Testis (tissue), 5 donors: ENCODE data around the gene GGCX. TPM values are rescaled to one million over a fixed set of nuclear protein-coding genes. Genes with fewer than 3 reads are reported as not detected.
A peak's percentile ranks its signal among the peaks of the same experiment; 100 is the strongest.

Source experiments
- DNase-seq: peaks from one replicate; pipeline ENCODE4 v3.0.0-alpha.2; 2019
- H3K27ac ChIP-seq, 2 donors: fragments of 200-600 bp; sonication (generic); one replicate each; pipeline ENCODE4 v1.5.1; 2019
- H3K27me3 ChIP-seq: fragments of 200-600 bp; sonication (generic); one replicate; pipeline ENCODE4 v1.5.1; 2019
- H3K36me3 ChIP-seq: fragments of 200-600 bp; sonication (generic); one replicate; pipeline ENCODE4 v1.5.1; 2017; ENCODE audit warnings: low read depth; ENCODE audit errors: missing control alignments
- H3K4me1 ChIP-seq: fragments of 200-600 bp; sonication (generic); one replicate; pipeline ENCODE4 v1.5.1; 2019
- H3K4me3 ChIP-seq, 2 donors: fragments of 200-600 bp; sonication (generic); one replicate each; pipeline ENCODE4 v1.5.1; 2017 to 2019
- H3K9me3 ChIP-seq: fragments of 200-600 bp; sonication (generic); one replicate; pipeline ENCODE4 v1.5.1; 2017
- POLR2A ChIP-seq: fragments of 450-650 bp; IDR thresholded peaks from one replicate; pipeline ENCODE4 v1.6.1; 2017; ENCODE audit warnings: antibody characterized with exemption, mild to moderate bottlenecking, moderate library complexity
- whole genome bisulfite sequencing, 2 donors: methylation state at CpG; one replicate each; pipeline ENCODE4 v1.1.5; 2018; 5-methylcytosine and 5-hydroxymethylcytosine counted together
- intact Hi-C: fragments of 100-400 bp; cut with DNase I; formaldehyde crosslinking; loops from one replicate; pipeline ENCODE4 v1.15.1; 2023; ENCODE audit warnings: low total_unique reads
- long read RNA-seq, 2 donors: transcript quantifications; one replicate each; lab custom pipeline, GENCODE V29; 2026
- polyA plus RNA-seq: library from polyadenylated mRNA; stranded (reverse); fragments of 350-450 nt; fragmentation: Illumina TruSeq; extraction: RNeasy Lipid Tissue Mini Kit (QIAGEN cat#74804); gene quantifications from one replicate; pipeline ENCODE4 v1.2.3, GENCODE V29; 2014; ENCODE audit warnings: low read depth, low replicate concordance; ENCODE audit not compliant: insufficient read depth
- total RNA-seq, 2 donors: library from RNA; depleted of rRNA; stranded (reverse); fragments of >200 nt; gene quantifications; one replicate each; pipeline ENCODE4 v1.2.3, GENCODE V29; 2016
- TF ChIP-seq, protein P1 (sequence below), 3 experiments: fragments of 450-650 bp in 2 of 3; fragments of 200-600 bp in 1 of 3; sonication (generic) in 1 of 3; IDR thresholded peaks; one replicate each; pipeline ENCODE4 v1.5.1; 2016 to 2019; ENCODE audit warnings: antibody characterized with exemption in 3 of 3, mild to moderate bottlenecking in 2 of 3, moderate library complexity in 1 of 3

GGCX gene
- total RNA-seq (10 to 100 TPM; 26.8 to 31.8 TPM), polyA plus RNA-seq (21.1 TPM)
- long read RNA-seq, donor 1, full-length matches to known transcripts = 7 of 7 reads
- long read RNA-seq, donor 1, partial matches to known transcripts = 0 of 7 reads
- long read RNA-seq, donor 1, other reads (novel, unspliced or antisense) = 0 of 7 reads
- long read RNA-seq, donor 2, full-length matches to known transcripts = 9 of 9 reads
- long read RNA-seq, donor 2, partial matches to known transcripts = 0 of 9 reads
- long read RNA-seq, donor 2, other reads (novel, unspliced or antisense) = 0 of 9 reads

DNA sequence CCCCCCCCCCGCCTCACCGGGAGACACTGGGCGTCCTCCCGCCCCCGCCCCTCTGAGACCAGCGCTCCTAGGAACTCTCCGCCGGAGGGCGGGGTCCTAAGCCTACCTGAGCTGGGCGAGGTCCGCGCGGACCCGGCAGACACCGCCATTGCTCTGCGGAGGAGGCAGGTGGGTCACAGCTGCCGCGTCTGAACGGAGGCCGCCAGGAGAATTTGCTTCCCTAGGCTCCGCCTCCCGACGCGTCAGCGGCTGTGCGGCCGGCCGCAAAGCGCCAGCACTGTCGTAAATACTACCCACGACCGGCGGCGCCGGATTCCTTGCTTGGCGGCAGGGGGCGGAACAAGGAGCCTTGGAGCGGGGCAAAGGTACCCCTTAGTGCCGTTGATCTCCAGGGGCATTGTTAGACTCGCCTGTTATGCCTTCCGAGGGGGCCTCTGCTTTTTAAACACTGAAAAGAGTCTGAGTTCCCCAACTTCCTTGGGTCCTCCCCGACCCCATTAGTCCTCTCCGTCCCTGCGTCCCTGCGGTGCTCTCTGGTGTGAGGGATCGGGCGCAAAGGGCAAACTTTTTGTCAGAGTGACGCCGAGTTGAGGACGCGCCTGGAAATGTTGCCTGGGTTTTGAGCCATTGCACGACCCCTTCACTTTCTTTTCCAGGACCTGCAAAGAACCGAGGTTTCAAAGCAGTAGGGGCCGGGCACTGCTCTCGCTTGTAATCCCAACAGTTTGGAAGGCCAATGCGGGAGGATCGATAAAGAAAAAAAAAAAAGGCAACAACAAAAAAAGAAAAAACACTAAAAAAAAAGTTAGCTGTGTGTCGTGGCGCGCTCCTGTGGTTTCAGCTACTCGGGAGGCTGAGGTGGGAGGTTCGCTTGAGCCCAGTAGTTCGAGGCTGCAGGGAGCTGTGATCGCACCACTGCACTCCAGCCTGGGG, at the start of gene GGCX:
Gene GGCX (minus strand): TSS at position 214 of the 933 bp plus-strand sequence. CDS start 65 bp downstream, at position 149.
- Histone ChIP-seq H3K4me1 (peaks cover 14% of the 10 kb centered on the region), H3K27me3 (no peaks in the 10 kb centered on the region), H3K9me3 (no peaks in the 10 kb centered on the region), H3K27ac (peak within 1 kb of the TSS; percentile 78), H3K4me3 (peak within 1 kb of the TSS; percentile 72 to 87), H3K36me3 (no peaks in the 10 kb centered on the region)
- 3 to 4% methylated on average over 23 to 53 of the region's 64 CpGs for WGBS, 2 donors
- intact Hi-C loops = no loop called here
- peak; percentile 97 for DNase-seq
- TF ChIP-seq, protein P1, sequence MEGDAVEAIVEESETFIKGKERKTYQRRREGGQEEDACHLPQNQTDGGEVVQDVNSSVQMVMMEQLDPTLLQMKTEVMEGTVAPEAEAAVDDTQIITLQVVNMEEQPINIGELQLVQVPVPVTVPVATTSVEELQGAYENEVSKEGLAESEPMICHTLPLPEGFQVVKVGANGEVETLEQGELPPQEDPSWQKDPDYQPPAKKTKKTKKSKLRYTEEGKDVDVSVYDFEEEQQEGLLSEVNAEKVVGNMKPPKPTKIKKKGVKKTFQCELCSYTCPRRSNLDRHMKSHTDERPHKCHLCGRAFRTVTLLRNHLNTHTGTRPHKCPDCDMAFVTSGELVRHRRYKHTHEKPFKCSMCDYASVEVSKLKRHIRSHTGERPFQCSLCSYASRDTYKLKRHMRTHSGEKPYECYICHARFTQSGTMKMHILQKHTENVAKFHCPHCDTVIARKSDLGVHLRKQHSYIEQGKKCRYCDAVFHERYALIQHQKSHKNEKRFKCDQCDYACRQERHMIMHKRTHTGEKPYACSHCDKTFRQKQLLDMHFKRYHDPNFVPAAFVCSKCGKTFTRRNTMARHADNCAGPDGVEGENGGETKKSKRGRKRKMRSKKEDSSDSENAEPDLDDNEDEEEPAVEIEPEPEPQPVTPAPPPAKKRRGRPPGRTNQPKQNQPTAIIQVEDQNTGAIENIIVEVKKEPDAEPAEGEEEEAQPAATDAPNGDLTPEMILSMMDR (IDR thresholded peaks at IDR 0.05) = peak; percentile 16 to 45 (median 35)
- TF ChIP-seq POLR2A = peak; percentile 5

DNA sequence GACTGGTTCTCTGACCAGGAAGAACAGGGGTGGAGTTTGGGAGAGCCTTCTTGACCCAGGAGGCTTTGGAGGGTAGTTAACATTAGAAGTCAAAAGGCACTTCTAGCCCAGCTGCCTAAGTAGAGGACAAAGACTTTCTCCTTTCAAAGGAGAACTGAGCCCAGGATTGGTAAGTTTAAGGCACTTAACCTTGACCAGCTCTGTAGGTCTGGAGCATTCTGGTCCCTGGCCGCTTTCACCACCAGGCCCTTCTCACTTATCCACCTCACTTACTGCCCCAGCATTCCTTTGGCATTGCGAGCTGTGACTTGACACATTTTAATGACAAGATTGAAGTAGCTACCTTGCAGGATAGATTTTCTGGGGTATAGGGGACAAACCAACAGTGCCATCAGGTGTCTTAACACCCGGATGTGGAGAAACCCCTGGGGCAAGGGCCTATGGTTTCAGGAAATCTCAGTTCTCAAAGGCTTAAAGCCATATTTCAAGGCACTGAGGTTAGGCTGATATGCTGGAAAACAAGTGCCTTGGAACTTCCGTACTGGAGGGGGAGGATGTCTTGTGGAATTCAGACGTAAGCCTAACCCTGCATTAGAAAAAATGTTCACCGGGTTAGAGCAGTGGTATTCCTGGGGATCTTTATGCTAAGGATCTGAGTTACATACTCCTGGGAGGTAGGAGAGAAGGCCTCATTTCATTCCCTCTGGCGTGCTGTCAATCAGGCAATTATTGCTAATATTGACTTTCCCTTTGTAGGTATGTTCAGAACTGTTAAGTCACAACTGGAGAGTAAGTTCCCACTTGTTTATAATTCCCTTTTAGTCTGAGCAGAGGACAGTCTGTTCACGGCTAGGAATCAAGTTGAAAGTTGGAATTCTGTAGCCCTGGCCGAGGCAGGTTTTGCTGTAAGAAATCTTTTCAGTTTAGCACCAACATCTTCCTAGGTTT, 46.2 kb upstream of the GGCX start:
- H3K36me3 ChIP-seq = no peaks in the 10 kb centered on the region
- peaks cover 32% of the 10 kb centered on the region for H3K4me1 ChIP-seq
- H3K4me3 ChIP-seq = no peak overlapping the region
- H3K27me3 ChIP-seq = no peaks in the 10 kb centered on the region
- no peak for DNase-seq
- H3K27ac ChIP-seq = no peak overlapping the region
- WGBS, 2 donors = 68 to 77% methylated on average over 9 of the region's 9 CpGs
- intact Hi-C loops = no loop called here
- H3K9me3 ChIP-seq = no peaks in the 10 kb centered on the region
- TF ChIP-seq, protein P1 (IDR thresholded peaks at IDR 0.05) = no peak
- no peak for TF ChIP-seq POLR2A

DNA sequence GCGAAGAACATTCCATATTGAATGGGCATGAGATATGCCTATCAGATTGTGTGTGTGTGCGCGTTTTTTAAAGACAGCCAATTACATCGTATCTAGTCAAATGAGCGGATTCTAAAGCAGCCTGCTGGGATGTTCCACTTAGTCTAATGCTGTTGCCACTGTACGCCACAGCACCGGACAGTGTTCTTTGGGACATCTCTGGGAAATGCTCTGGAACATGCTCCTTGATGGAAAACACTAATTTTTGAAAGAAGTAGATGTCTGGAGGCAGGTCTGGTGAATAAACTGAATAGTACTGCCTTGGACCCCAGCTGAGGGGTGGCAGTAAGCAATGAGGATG, 44.8 kb upstream of the GGCX start:
- WGBS, 2 donors = 62 to 87% methylated on average over 7 of the region's 7 CpGs
- Histone ChIP-seq H3K36me3 (no peaks in the 10 kb centered on the region), H3K27ac (peak overlapping the region in 1 of 2 donors; percentile 52), H3K9me3 (no peaks in the 10 kb centered on the region), H3K4me1 (peaks cover 39% of the 10 kb centered on the region), H3K4me3 (no peak overlapping the region), H3K27me3 (no peaks in the 10 kb centered on the region)
- no peak for DNase-seq
- TF ChIP-seq, protein P1 (IDR thresholded peaks at IDR 0.05) = no peak
- TF ChIP-seq POLR2A = no peak
- intact Hi-C loops = no loop called here

DNA sequence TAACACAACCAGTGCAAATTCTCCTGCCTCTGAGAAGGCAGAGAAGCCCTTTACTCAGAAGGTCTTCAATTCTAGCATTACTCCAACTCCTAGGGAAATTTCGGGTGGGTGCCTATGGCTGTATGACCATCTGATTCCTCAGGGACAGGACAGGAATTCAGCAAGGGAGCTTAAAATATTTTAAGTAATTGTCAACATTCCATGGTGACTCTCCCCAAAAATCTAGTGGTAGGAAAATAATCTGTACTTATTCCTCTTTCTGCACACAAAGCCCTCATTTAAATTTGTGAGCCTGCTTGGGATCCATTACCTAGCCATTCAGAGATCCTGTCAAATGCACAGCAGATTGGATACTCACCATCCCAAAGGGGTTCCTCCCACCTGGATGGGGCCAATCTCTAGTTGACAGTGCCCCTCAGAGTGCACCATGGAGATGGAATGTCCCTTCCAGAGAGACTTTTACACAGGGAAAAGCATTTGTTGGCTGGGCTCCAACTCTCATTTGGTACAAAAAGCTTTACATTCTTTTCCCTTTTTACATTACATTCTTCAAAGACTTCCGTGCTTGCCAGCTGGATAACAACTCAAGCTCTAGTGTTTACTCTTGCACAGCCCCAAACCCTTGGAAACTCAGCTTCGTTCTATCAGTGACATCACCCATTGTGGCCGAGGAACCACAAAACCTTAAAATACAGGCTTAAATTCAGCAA, 44.3 kb upstream of the GGCX start:
- Histone ChIP-seq H3K36me3 (no peaks in the 10 kb centered on the region), H3K4me1 (peaks cover 41% of the 10 kb centered on the region), H3K27ac (peak overlapping the region in 1 of 2 donors; percentile 52), H3K9me3 (no peaks in the 10 kb centered on the region), H3K27me3 (no peaks in the 10 kb centered on the region), H3K4me3 (no peak overlapping the region)
- 51 to 56% methylated on average over 4 of the region's 4 CpGs for WGBS, 2 donors
- no peak for DNase-seq
- no peak for TF ChIP-seq POLR2A
- TF ChIP-seq, protein P1 (IDR thresholded peaks at IDR 0.05) = no peak
- intact Hi-C loops = no loop called here
